GM12878 (cell line): ENCODE data around the gene INO80C. TPM values are rescaled to one million over a fixed set of nuclear protein-coding genes. Genes with fewer than 3 reads are reported as not detected.

ENCODE experiments used
- ATAC-seq: fragments of 200-7000 bp; cut with Tn5 transposase; 3 replicates; pipeline ENCODE4 v1.9.1; 2020; ENCODE audit warnings: mild to moderate bottlenecking, moderate library complexity
- BruUV-seq: library from RNA; stranded (reverse); fragments of 400-500 nt; replicated peaks from 2 replicates; lab custom pipeline; 2021; lab: Mats Ljungman, UMichigan
- CTCF ChIA-PET: fragments of 300-600 bp; sonication (Branson Sonifier 250); formaldehyde crosslinking; extraction: SDS; loops from one replicate; lab custom pipeline; 2021; ENCODE audit warnings: inconsistent platforms; lab: Yijun Ruan, JAX
- POLR2A ChIA-PET: fragments of 350-600 bp; formaldehyde crosslinking; extraction: SDS; loops from one replicate; lab custom pipeline; 2021; ENCODE audit warnings: inconsistent platforms; lab: Charles Lee
- RAD21 ChIA-PET: fragments of 300-600 bp; sonication (Branson Sonifier 250); formaldehyde crosslinking; loops from one replicate; lab custom pipeline; 2023; ENCODE audit warnings: antibody characterized with exemption; ENCODE audit not compliant: unreplicated experiment; lab: Charles Lee
- SMC1A ChIA-PET: fragments of 300-600 bp; sonication (Branson Sonifier 250); formaldehyde crosslinking; loops from one replicate; lab custom pipeline; 2023; ENCODE audit not compliant: unreplicated experiment, uncharacterized antibody; lab: Charles Lee
- DNase-seq: peaks from one replicate; pipeline ENCODE4 v3.0.0-alpha.2; 2011; ENCODE audit warnings: low read depth, low spot score
- FAIRE-seq: peaks from 3 replicates; lab custom pipeline; 2011; peaks lifted over from hg19 to GRCh38; lab: Jason Lieb, UNC
- H2AFZ ChIP-seq: 2 replicates; pipeline ENCODE4 v1.6.0; 2011; ENCODE audit warnings: low read depth, low read length, control low read depth; ENCODE audit not compliant: control insufficient read depth
- H3K27ac ChIP-seq: 2 replicates; pipeline ENCODE4 v1.5.1; 2011; ENCODE audit warnings: control low read depth; ENCODE audit not compliant: control insufficient read depth, insufficient read depth
- H3K27me3 ChIP-seq, 2 experiments: replicated peaks in 1 of 2; 2 replicates each; pipeline versions ENCODE4 v1.6.0 to v1.6.1; 2011; ENCODE audit warnings: low read length in 1 of 2; ENCODE audit not compliant: control insufficient read depth in 2 of 2, insufficient read depth in 2 of 2
- H3K36me3 ChIP-seq, 2 experiments: 2 replicates each; pipeline ENCODE4 v1.5.1; 2011; ENCODE audit warnings: low read length in 1 of 2; ENCODE audit not compliant: control insufficient read depth in 2 of 2, insufficient read depth in 2 of 2
- H3K4me1 ChIP-seq: 2 replicates; pipeline ENCODE4 v1.6.1; 2011; ENCODE audit warnings: mild to moderate bottlenecking, low read length, moderate library complexity, mixed read lengths; ENCODE audit not compliant: control insufficient read depth, insufficient read depth
- H3K4me2 ChIP-seq: 2 replicates; pipeline ENCODE4 v1.6.0; 2011; ENCODE audit warnings: control low read depth; ENCODE audit not compliant: control insufficient read depth, insufficient read depth
- H3K4me3 ChIP-seq: fragments of 200-600 bp; sonication (generic); 2 replicates; pipeline ENCODE4 v1.5.1; 2016
- H3K79me2 ChIP-seq: 2 replicates; pipeline ENCODE4 v1.6.0; 2011; ENCODE audit warnings: low read length; ENCODE audit not compliant: control insufficient read depth, insufficient read depth
- H3K9ac ChIP-seq: 2 replicates; pipeline ENCODE4 v1.8.0; 2011; ENCODE audit warnings: low read length, control low read depth, mixed read lengths; ENCODE audit not compliant: control insufficient read depth, insufficient read depth
- H3K9me3 ChIP-seq: replicated peaks from 3 replicates; pipeline ENCODE4 v1.5.1; 2011; ENCODE audit warnings: mild to moderate bottlenecking, low read length; ENCODE audit not compliant: control insufficient read depth, insufficient read depth
- H4K20me1 ChIP-seq: 2 replicates; pipeline ENCODE4 v1.6.0; 2011; ENCODE audit not compliant: control insufficient read depth, insufficient read depth
- CREB1 ChIP-seq: IDR thresholded peaks from 2 replicates; pipeline ENCODE4 v1.6.1; 2012; ENCODE audit warnings: low read depth, mild to moderate bottlenecking, inconsistent platforms
- CREM ChIP-seq: IDR thresholded peaks from 2 replicates; pipeline ENCODE4 v1.6.1; 2014; ENCODE audit warnings: antibody characterized with exemption, low read depth
- GATAD2B ChIP-seq: fragments of 450-650 bp; conservative IDR thresholded peaks from 2 replicates; pipeline ENCODE4 v1.6.1; 2017; ENCODE audit warnings: low read depth, mild to moderate bottlenecking, moderate library complexity
- JUND ChIP-seq: IDR thresholded peaks from 2 replicates; pipeline ENCODE4 v1.6.1; 2012; ENCODE audit warnings: low read depth, mild to moderate bottlenecking, low read length, improper control_type of control experiment, moderate library complexity
- KLF5 ChIP-seq: fragments of 450-650 bp; IDR thresholded peaks from 2 replicates; pipeline ENCODE4 v1.6.1; 2014; ENCODE audit warnings: mild to moderate bottlenecking; ENCODE audit not compliant: partially characterized antibody
- MTA3 ChIP-seq: IDR thresholded peaks from 2 replicates; pipeline ENCODE4 v1.6.1; 2012; ENCODE audit warnings: low read length, inconsistent platforms, borderline replicate concordance
- RAD21 ChIP-seq: IDR thresholded peaks from 2 replicates; pipeline ENCODE4 v1.6.1; 2011; ENCODE audit warnings: mild to moderate bottlenecking, low read depth, low read length, moderate library complexity; ENCODE audit not compliant: insufficient read depth
- RB1 ChIP-seq: fragments of 450-650 bp; formaldehyde crosslinking; IDR thresholded peaks from 2 replicates; pipeline ENCODE4 v1.6.1; 2017; ENCODE audit warnings: mild to moderate bottlenecking, borderline replicate concordance
- RUNX3 ChIP-seq: IDR thresholded peaks from 2 replicates; pipeline ENCODE4 v1.6.1; 2012; ENCODE audit warnings: low read length, inconsistent platforms
- SIX5 ChIP-seq: IDR thresholded peaks from 2 replicates; pipeline ENCODE4 v1.6.1; 2011; ENCODE audit warnings: mild to moderate bottlenecking, low read depth, low read length, moderate library complexity; ENCODE audit not compliant: severe bottlenecking
- SMAD5 ChIP-seq: IDR thresholded peaks from 2 replicates; pipeline ENCODE4 v1.6.1; 2016; ENCODE audit warnings: antibody characterized with exemption, low read depth
- TARDBP ChIP-seq: IDR thresholded peaks from 2 replicates; pipeline ENCODE4 v1.6.1; 2016; ENCODE audit warnings: borderline replicate concordance
- TCF3 ChIP-seq: IDR thresholded peaks from 2 replicates; pipeline ENCODE4 v1.6.1; 2012; ENCODE audit warnings: low read depth, mild to moderate bottlenecking, low read length, borderline replicate concordance; ENCODE audit not compliant: insufficient read depth
- YBX1 ChIP-seq: fragments of 450-650 bp; IDR thresholded peaks from 2 replicates; pipeline ENCODE4 v1.6.1; 2016; ENCODE audit warnings: antibody characterized with exemption
- ZNF24 ChIP-seq: fragments of 450-650 bp; IDR thresholded peaks from 2 replicates; pipeline ENCODE4 v1.6.1; 2017; ENCODE audit warnings: antibody characterized with exemption, mild to moderate bottlenecking
- WGBS: methylation state at CpG from one replicate; pipeline ENCODE4 v1.1.6; 2016; ENCODE audit warnings: low lambda C conversion rate; ENCODE audit not compliant: insufficient replicate concordance, insufficient coverage; ENCODE audit errors: missing lambda C conversion rate; 5-methylcytosine and 5-hydroxymethylcytosine counted together
- in situ Hi-C: fragments of 300-500 bp; cut with MboI; formaldehyde crosslinking; loops from 9 replicates; pipeline ENCODE4 v1.14.3; 2018; ENCODE audit warnings: mixed read lengths
- intact Hi-C: fragments of 100-400 bp; cut with micrococcal nuclease; formaldehyde crosslinking; loops from one replicate; pipeline ENCODE4 v1.14.2; 2022; ENCODE audit not compliant: unreplicated experiment
- polyA plus RNA-seq, 11 experiments: library from polyadenylated mRNA; depleted of rRNA in 4 of 11; unstranded in 6 of 11; stranded (reverse) in 5 of 11; fragments of >200 nt; fragmentation: Nextera tagmentation in 4 of 11; fragmentation: Illumina TruSeq in 1 of 11; extraction: Ambion mirVana in 4 of 11; extraction: Trizol in 1 of 11; gene quantifications; 1 replicate in 1 of 11; 2 replicates in 10 of 11; pipeline versions ENCODE4 v1.2.1 to v1.2.3, GENCODE V29; 2011 to 2016; ENCODE audit warnings: inconsistent platforms in 2 of 11, missing spikeins in 2 of 11, low read depth in 1 of 11
- total RNA-seq, 4 experiments: library from RNA; depleted of rRNA in 3 of 4; stranded (reverse); fragments of >200 nt in 3 of 4; fragmentation: Illumina TruSeq in 1 of 4; extraction: Trizol in 1 of 4; gene quantifications; 2 replicates each; pipeline versions ENCODE4 v1.2.1 to v1.2.3, GENCODE V29; 2013 to 2021
- TF ChIP-seq, protein P1 (sequence below): IDR thresholded peaks from 2 replicates; pipeline ENCODE4 v1.6.1; 2011; ENCODE audit warnings: low read depth, mild to moderate bottlenecking, low read length, moderate library complexity, borderline replicate concordance; ENCODE audit errors: extremely low read depth
- TF ChIP-seq, protein P2 (sequence below): IDR thresholded peaks from 2 replicates; pipeline ENCODE4 v1.6.1; 2011; ENCODE audit warnings: low read depth, low read length, improper control_type of control experiment, borderline replicate concordance
- TF ChIP-seq, protein P3 (sequence below): fragments of 450-650 bp; IDR thresholded peaks from 2 replicates; pipeline ENCODE4 v1.6.1; 2018; ENCODE audit warnings: mild to moderate bottlenecking, low read depth, moderate library complexity; ENCODE audit not compliant: partially characterized antibody

The INO80C gene
- total and polyA plus RNA-seq, 10 of the 15 experiments (the other 5 are each of a cell fraction or from before 2014, with no cell fraction given): 9.9 to 43.2 (median 30.1) TPM

DNA sequence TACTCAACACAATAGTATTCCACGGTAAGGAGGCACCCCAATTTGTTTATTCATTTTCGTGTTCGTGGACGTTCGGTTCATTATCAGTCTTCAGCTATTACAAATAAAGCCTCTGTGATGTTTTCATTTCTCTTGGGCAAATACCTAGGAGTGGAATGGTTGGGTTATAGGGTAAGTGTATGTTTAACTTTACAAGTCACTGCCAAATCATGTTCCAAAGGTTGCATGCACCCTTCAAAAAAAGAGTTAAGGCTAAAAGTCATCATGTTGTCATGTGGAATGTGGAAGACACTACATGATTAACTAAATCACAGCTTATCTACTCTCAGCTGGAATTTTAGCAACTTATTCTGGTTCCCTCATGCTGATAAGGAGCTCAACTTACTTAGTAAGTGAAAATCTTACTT lies 15.8 kb downstream of the INO80C start:
- Histone ChIP-seq H3K36me3 (no peaks in the 10 kb centered on the region; a peak in 1 of 4 replicates), H4K20me1 (no peaks in the 10 kb centered on the region), H3K79me2 (no peaks in the 10 kb centered on the region; the same call in none of the 2 replicates), H3K27ac (no peak overlapping the region), H3K9ac (no peak overlapping the region), H2AFZ (no peak overlapping the region), H3K4me1 (no peaks in the 10 kb centered on the region; the same call in 1 of the 2 replicates), H3K27me3 (no peaks in the 10 kb centered on the region), H3K9me3 (no peaks in the 10 kb centered on the region), H3K4me3 (no peak overlapping the region), H3K4me2 (no peak overlapping the region)
- no peak for FAIRE-seq
- RAD21 ChIA-PET: interaction anchor here (0.7 to 3.0 kb wide), 5 partner anchors 14 to 73 kb away, joined by 3 to 31 read pairs (median 3); partner anchors contain the start of gene INO80C
- BruUV-seq: no TSS peak
- 97% methylated on average over 5 of the region's 5 CpGs for WGBS
- SMC1A ChIA-PET: interaction anchor here (0.8 to 8.1 kb wide), 3 partner anchors 13 to 73 kb away, joined by 3 to 122 read pairs (median 67); partner anchors contain the start of gene INO80C
- DNase-seq: no peak
- intact Hi-C loops (no loop called here), in situ Hi-C loops (no loop called here)
- POLR2A ChIA-PET: interaction anchor here (1.1 to 8.2 kb wide), 3 partner anchors 9 to 59 kb away, joined by 3 to 106 read pairs (median 11); partner anchors contain the start of gene INO80C
- no peak for ATAC-seq
- TF ChIP-seq TARDBP: no peak
- TF ChIP-seq, protein P1, sequence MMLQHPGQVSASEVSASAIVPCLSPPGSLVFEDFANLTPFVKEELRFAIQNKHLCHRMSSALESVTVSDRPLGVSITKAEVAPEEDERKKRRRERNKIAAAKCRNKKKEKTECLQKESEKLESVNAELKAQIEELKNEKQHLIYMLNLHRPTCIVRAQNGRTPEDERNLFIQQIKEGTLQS: no peak
- TF ChIP-seq YBX1: no peak
- TF ChIP-seq, protein P2, sequence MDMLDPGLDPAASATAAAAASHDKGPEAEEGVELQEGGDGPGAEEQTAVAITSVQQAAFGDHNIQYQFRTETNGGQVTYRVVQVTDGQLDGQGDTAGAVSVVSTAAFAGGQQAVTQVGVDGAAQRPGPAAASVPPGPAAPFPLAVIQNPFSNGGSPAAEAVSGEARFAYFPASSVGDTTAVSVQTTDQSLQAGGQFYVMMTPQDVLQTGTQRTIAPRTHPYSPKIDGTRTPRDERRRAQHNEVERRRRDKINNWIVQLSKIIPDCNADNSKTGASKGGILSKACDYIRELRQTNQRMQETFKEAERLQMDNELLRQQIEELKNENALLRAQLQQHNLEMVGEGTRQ: no peak
- TF ChIP-seq MTA3: no peak
- no peak for TF ChIP-seq ZNF24
- no peak for TF ChIP-seq CREM
- TF ChIP-seq RB1: no peak
- TF ChIP-seq GATAD2B: no peak
- TF ChIP-seq KLF5: no peak
- no peak for TF ChIP-seq RAD21
- TF ChIP-seq, protein P3, sequence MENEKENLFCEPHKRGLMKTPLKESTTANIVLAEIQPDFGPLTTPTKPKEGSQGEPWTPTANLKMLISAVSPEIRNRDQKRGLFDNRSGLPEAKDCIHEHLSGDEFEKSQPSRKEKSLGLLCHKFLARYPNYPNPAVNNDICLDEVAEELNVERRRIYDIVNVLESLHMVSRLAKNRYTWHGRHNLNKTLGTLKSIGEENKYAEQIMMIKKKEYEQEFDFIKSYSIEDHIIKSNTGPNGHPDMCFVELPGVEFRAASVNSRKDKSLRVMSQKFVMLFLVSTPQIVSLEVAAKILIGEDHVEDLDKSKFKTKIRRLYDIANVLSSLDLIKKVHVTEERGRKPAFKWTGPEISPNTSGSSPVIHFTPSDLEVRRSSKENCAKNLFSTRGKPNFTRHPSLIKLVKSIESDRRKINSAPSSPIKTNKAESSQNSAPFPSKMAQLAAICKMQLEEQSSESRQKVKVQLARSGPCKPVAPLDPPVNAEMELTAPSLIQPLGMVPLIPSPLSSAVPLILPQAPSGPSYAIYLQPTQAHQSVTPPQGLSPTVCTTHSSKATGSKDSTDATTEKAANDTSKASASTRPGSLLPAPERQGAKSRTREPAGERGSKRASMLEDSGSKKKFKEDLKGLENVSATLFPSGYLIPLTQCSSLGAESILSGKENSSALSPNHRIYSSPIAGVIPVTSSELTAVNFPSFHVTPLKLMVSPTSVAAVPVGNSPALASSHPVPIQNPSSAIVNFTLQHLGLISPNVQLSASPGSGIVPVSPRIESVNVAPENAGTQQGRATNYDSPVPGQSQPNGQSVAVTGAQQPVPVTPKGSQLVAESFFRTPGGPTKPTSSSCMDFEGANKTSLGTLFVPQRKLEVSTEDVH: no peak
- no peak for TF ChIP-seq TCF3
- TF ChIP-seq JUND: no peak
- no peak for TF ChIP-seq CREB1
- no peak for TF ChIP-seq RUNX3
- TF ChIP-seq SMAD5: no peak
- no peak for TF ChIP-seq SIX5
- CTCF ChIA-PET: no interaction called here
